Gastrocnemius medialis (tissue), 4 donors: ENCODE results near the gene CD3E.

Source experiments
- POLR2A ChIP-seq, 2 donors: fragments of 450-650 bp; IDR thresholded peaks; one replicate each; pipeline ENCODE4 v1.6.1; 2017; ENCODE audit warnings: antibody characterized with exemption in 2 of 2, mild to moderate bottlenecking in 2 of 2, moderate library complexity in 2 of 2
- TF ChIP-seq, protein P1 (sequence below), 5 experiments: fragments of 450-650 bp in 3 of 5; fragments of 200-600 bp in 2 of 5; sonication (generic) in 2 of 5; IDR thresholded peaks in 4 of 5; conservative IDR thresholded peaks in 1 of 5; 1 replicate in 4 of 5; 2 replicates in 1 of 5; pipeline ENCODE4 v1.5.1; 2016 to 2019; ENCODE audit warnings: antibody characterized with exemption in 5 of 5, mild to moderate bottlenecking in 3 of 5, moderate library complexity in 3 of 5

DNA sequence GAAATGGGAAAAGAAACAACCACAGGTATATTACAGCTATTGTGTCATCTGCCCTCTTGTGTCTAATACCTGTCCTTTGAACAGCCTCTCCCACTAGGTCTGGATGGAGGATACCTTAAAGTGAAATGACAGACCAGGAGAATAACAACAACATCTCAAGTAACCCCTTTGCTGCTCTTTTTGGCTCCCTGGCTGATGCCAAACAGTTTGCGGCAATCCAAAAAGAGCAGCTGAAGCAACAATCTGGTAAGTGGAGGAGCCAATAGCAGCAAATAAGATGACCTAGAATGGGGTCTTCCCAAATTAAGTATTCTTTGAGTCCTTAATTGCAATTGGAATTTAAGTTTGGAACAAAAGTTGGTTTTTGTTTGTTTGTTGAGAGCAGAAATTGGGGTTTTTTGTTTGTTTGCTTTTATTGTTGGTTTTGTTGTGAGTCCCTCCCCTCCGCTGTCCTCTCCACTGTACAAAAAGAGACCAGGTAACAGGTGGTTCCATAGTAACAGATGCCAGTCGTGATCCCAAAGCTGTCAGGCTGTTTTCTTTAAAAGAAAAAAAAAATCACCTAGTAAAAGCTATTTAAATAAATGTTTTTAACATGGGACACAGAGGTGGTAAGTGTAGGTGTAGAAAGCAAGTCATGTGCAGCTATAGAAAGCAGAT lies 60.6 kb downstream of the CD3E start:
- TF ChIP-seq, protein P1, sequence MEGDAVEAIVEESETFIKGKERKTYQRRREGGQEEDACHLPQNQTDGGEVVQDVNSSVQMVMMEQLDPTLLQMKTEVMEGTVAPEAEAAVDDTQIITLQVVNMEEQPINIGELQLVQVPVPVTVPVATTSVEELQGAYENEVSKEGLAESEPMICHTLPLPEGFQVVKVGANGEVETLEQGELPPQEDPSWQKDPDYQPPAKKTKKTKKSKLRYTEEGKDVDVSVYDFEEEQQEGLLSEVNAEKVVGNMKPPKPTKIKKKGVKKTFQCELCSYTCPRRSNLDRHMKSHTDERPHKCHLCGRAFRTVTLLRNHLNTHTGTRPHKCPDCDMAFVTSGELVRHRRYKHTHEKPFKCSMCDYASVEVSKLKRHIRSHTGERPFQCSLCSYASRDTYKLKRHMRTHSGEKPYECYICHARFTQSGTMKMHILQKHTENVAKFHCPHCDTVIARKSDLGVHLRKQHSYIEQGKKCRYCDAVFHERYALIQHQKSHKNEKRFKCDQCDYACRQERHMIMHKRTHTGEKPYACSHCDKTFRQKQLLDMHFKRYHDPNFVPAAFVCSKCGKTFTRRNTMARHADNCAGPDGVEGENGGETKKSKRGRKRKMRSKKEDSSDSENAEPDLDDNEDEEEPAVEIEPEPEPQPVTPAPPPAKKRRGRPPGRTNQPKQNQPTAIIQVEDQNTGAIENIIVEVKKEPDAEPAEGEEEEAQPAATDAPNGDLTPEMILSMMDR (IDR thresholded peaks at IDR 0.05 in 4 of 5, conservative IDR thresholded peaks at IDR 0.05 in 1 of 5) = no peak
- no peak for TF ChIP-seq POLR2A (IDR thresholded peaks at IDR 0.05)
